GM13976 (cell line): ENCODE data around the gene PML.

Experiments used
- DNase-seq: peaks from one replicate; pipeline ENCODE4 v3.0.0; 2012; ENCODE audit warnings: low spot score
- in situ Hi-C: fragments of 300-500 bp; cut with MboI; formaldehyde crosslinking; loops from one replicate; pipeline ENCODE4 v1.12.0; 2022; ENCODE audit warnings: low sequenced_read_pairs, mixed read lengths, inconsistent platforms; ENCODE audit not compliant: unreplicated experiment
- TF ChIP-seq, protein P1 (sequence below): IDR thresholded peaks from 2 replicates; pipeline ENCODE4 v1.5.1; 2012; ENCODE audit warnings: borderline replicate concordance, mild to moderate bottlenecking; ENCODE audit not compliant: insufficient read depth; ENCODE audit errors: extremely low read depth, missing control alignments, control extremely low read depth

The PML gene

DNA sequence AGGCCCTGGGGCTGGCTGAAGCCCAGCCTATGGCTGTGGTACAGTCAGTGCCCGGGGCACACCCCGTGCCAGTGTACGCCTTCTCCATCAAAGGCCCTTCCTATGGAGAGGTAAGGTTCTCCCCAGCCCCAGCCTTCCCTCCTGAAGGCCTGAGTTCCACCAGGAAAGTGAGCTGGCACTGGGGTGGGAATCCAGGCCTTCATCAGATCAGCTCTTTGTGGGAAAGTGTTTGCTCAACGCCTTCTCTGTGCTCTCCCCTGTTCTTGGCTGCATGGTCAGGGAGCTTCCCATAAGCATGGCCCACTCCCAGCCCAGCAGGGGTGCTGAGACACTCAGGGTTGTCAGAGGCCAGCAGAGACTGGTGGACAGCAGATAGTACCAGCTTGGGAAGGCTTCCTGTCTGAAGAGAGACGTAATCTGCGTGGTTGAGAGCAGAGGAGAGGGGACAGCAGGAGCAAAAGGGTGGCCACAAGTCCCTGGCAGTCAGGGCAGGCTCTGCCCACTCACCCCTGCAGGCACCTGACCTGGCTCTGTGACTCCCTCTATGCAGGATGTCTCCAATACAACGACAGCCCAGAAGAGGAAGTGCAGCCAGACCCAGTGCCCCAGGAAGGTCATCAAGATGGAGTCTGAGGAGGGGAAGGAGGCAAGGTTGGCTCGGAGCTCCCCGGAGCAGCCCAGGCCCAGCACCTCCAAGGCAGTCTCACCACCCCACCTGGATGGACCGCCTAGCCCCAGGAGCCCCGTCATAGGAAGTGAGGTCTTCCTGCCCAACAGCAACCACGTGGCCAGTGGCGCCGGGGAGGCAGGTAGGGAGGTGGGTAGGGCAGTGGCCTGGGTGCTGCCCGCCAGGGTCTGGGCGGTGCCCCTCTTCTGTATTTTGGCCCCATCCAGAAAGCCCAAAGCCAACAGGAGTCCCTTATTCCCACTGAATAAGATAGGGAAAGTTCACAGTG lies 38.4 kb downstream of the PML start:
- no peak for DNase-seq
- in situ Hi-C loops, result no loop called here
- TF ChIP-seq, protein P1, sequence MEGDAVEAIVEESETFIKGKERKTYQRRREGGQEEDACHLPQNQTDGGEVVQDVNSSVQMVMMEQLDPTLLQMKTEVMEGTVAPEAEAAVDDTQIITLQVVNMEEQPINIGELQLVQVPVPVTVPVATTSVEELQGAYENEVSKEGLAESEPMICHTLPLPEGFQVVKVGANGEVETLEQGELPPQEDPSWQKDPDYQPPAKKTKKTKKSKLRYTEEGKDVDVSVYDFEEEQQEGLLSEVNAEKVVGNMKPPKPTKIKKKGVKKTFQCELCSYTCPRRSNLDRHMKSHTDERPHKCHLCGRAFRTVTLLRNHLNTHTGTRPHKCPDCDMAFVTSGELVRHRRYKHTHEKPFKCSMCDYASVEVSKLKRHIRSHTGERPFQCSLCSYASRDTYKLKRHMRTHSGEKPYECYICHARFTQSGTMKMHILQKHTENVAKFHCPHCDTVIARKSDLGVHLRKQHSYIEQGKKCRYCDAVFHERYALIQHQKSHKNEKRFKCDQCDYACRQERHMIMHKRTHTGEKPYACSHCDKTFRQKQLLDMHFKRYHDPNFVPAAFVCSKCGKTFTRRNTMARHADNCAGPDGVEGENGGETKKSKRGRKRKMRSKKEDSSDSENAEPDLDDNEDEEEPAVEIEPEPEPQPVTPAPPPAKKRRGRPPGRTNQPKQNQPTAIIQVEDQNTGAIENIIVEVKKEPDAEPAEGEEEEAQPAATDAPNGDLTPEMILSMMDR, result no peak

DNA sequence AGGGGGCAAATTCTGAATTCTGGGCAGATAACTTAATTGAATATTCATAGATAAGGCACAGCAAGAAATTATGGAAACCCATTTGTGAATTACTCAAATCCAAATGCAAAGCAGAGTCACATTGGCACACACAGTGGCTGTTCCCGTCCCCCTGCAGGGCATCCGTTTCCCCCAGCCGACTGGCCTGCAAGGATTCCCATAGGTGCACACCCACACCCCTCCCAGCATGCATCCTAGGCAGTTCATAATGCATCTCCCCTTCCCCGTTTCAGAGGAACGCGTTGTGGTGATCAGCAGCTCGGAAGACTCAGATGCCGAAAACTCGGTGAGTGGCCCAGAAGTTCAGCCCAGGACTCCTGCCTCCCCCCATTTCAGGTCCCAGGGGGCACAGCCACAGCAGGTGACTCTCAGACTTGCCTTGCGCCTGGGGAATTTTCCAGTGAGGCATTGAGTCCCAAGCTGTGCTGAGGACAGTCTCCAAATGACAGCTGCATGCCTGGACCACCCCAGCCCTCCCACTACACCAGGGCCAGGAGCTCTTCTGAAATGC lies 39.8 kb downstream of the PML start:
- TF ChIP-seq, protein P1, result no peak
- no peak for DNase-seq
- in situ Hi-C loops, result no loop called here

DNA sequence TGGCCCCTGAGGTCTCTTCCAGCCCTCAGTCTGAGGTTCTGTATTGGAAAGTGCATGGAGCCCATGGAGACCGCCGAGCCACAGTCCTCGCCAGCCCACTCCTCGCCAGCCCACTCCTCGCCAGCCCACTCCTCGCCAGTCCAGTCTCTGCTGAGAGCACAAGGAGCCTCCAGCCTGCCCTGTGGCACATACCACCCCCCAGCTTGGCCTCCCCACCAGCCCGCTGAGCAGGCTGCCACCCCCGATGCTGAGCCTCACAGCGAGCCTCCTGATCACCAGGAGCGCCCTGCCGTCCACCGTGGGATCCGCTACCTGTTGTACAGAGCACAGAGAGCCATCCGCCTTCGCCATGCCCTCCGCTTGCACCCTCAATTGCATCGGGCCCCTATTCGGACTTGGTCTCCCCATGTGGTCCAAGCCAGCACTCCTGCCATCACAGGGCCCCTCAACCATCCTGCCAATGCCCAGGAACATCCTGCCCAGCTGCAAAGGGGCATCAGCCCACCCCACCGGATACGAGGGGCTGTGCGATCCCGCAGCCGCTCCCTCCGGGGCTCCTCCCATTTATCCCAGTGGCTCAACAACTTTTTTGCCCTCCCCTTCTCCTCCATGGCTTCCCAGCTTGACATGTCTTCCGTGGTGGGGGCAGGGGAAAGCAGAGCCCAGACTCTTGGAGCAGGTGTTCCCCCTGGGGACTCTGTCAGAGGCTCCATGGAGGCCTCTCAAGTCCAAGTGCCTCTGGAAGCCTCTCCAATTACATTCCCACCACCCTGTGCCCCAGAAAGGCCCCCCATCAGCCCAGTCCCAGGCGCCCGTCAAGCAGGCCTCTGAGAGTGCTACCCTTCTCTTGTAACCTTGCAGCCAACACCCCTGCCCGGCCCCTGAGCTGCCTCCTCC lies 40.9 kb downstream of the PML start:
- DNase-seq, result no peak
- in situ Hi-C loops, result no loop called here
- TF ChIP-seq, protein P1, result no peak

DNA sequence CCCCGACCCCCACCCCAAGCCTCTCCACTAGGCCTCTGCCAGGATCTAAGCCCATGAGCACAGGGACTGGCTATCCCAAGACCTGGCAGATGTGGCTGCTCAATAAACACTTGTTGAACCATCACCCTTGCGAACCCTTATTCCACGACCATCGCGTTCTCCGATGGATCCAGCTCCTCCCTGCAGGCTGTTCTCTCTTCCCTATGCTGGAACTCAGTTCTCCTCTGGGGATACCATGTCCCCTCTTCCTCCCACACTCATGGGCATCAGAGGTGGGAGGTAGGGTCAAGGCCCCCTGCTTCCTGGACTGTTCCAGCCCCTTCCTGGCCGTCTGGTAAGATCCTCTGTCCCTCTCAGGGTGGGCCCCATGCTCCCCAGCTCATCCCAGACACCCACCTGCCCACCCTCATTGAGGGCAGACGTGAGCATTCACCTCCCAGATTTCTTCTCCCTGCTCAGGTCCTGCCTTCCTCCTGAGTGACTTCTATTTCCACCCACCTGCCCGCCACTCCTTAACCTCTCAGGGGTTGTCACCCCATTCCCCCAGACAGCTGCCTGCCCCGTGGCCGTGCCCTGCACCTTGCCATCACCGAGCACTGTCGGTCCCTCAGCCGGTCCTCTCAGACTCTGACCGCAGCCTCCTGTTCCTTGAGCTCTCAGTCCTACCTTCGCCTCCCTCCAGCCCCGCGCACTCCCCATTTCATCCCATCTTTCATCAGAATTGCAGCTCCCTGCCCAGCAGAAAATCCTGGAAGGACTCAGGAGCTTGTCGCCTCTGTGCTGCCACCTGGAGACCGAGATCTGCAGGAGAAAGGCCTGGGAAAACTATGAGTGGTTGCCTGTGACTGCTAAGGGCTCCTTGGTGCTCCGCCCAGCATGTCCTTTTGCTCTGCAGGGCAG lies 42.0 kb downstream of the PML start:
- in situ Hi-C loops, result no loop called here
- peak; percentile 49 for DNase-seq
- TF ChIP-seq, protein P1, result peak; percentile 5

DNA sequence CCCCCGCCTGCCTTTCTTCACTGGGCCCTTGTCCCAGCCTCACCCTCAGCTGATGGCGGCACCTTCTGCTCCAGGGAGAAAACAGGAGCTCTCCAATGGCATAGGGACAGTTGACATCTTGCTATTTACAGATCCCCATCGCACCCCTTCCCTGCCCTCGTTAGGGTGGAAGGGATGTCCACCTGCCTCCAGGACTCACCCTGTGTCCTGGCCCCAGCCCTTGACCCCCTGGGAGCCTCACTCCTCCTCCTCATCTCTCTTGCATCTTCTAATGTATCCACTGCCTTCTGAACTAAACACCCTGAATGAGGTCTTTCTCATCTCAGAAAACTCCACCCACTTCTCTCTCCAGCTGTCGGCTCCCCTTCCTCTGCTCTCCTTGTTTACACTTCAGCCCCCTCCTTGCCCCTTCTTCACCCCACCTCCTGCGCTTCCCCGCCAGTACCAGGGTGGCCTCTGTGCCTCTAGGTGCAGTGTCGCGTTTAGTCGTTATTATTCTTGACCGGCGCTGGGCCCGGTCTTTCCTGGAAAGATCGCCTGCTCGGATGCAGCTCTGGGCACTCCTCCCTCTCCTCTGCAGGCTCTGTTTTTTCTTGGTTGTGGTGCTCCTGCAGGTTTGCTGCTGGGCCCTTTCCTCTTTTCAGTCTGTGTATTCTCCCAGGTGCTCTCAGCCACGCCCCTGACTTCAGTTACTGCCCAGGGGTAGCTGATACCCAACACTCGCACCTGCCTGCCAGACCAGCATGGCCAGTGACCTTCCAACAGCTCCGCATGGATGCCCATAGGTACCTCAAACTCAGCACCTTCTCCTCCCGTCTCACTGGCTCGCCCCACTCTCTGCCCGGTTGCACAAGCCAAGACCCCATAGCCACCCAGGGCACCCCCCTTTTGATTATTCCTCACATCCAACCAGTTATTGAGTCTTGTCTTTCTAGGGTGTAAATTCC lies 42.9 kb downstream of the PML start:
- no peak for DNase-seq
- in situ Hi-C loops, result no loop called here
- TF ChIP-seq, protein P1, result no peak
